ENCODE measurements around the gene ITPR1. TPM values are rescaled to one million over a fixed set of nuclear protein-coding genes. Genes with fewer than 3 reads are reported as not detected.

Gene ITPR1
- polyA plus RNA-seq, 1 experiment: 1.4 TPM

- TF ChIP-seq CTCF (IDR thresholded peaks at IDR 0.05; ENCODE audit: insufficient read depth, low read depth, low read length): no peak
- CTCF ChIA-PET: interaction anchor here (3.9 kb wide), 1 partner anchor 10 kb away, joined by 16 read pairs; no protein-coding TSS in a partner anchor
- Histone ChIP-seq H3K36me3 (ENCODE audit: control insufficient read depth, insufficient read depth, low read length) (no peaks in the 10 kb centered on the region), H3K27me3 (ENCODE audit: control insufficient read depth, insufficient read depth, low read length) (no peaks in the 10 kb centered on the region), H3K4me3 (ENCODE audit: low read depth, low read length) (no peak overlapping the region)
- DNase-seq (ENCODE audit: low read depth): no peak
- POLR2A ChIA-PET: no interaction called here
Observed at GRCh38 chr3:4623421-4623999, 130.4 kb downstream of the ITPR1 start.

GRCh38 chr3:4627651-4628375, 134.7 kb downstream of the ITPR1 start:
- CTCF ChIA-PET: interaction anchor here (0.6 to 1.5 kb wide), 6 partner anchors 23 to 1182 kb away, joined by 3 to 6 read pairs (median 4); no protein-coding TSS in a partner anchor
- Histone ChIP-seq H3K36me3 (ENCODE audit: control insufficient read depth, insufficient read depth, low read length) (no peaks in the 10 kb centered on the region), H3K4me3 (ENCODE audit: low read depth, low read length) (no peak overlapping the region), H3K27me3 (ENCODE audit: control insufficient read depth, insufficient read depth, low read length) (no peaks in the 10 kb centered on the region)
- POLR2A ChIA-PET: no interaction called here
- TF ChIP-seq CTCF (IDR thresholded peaks at IDR 0.05; ENCODE audit: insufficient read depth, low read depth, low read length): no peak
- DNase-seq (ENCODE audit: low read depth): no peak

- CTCF ChIA-PET: interaction anchor here (0.6 to 1.5 kb wide), 6 partner anchors 24 to 279 kb away, joined by 3 to 4 read pairs (median 4); no protein-coding TSS in a partner anchor
- Histone ChIP-seq H3K4me3 (ENCODE audit: low read depth, low read length) (no peak overlapping the region), H3K36me3 (ENCODE audit: control insufficient read depth, insufficient read depth, low read length) (no peaks in the 10 kb centered on the region), H3K27me3 (ENCODE audit: control insufficient read depth, insufficient read depth, low read length) (no peaks in the 10 kb centered on the region)
- no peak for DNase-seq (ENCODE audit: low read depth)
- TF ChIP-seq CTCF (IDR thresholded peaks at IDR 0.05; ENCODE audit: insufficient read depth, low read depth, low read length): no peak
- POLR2A ChIA-PET: no interaction called here
Observed at GRCh38 chr3:4629095-4630007, 136.2 kb downstream of the ITPR1 start.

GRCh38 chr3:4633078-4634004, 140.2 kb downstream of the ITPR1 start:
- H3K27me3 ChIP-seq (ENCODE audit: control insufficient read depth, insufficient read depth, low read length): no peaks in the 10 kb centered on the region
- ChIA-PET POLR2A (no interaction called here), CTCF (interaction anchor here (0.6 to 4.3 kb wide), 28 partner anchors 9 to 1432 kb away, joined by 3 to 89 read pairs (median 4); no protein-coding TSS in a partner anchor)
- H3K4me3 ChIP-seq (ENCODE audit: low read depth, low read length): no peak overlapping the region
- peak; percentile 85 for TF ChIP-seq CTCF (IDR thresholded peaks at IDR 0.05; ENCODE audit: insufficient read depth, low read depth, low read length)
- no peaks in the 10 kb centered on the region for H3K36me3 ChIP-seq (ENCODE audit: control insufficient read depth, insufficient read depth, low read length)
- DNase-seq (ENCODE audit: low read depth): peak; percentile 9
